Neural progenitor cell (in vitro differentiated cells): ENCODE measurements around the gene CALHM1. TPM values are rescaled to one million over a fixed set of nuclear protein-coding genes. Genes with fewer than 3 reads are reported as not detected.
A peak's percentile ranks its signal among the peaks of the same experiment; 100 is the strongest.
"Not testable (repeated sequence)": the region's sequence is repeated elsewhere in the genome, so short reads cannot be mapped to it uniquely, and the experiment has no call there.

Experiments used
- DNase-seq: peaks from one replicate; pipeline ENCODE4 v3.0.0-alpha.2; 2016; ENCODE audit warnings: low spot score
- H2AFZ ChIP-seq: fragments of 200-600 bp; sonication (generic); replicated peaks from 2 replicates; pipeline ENCODE4 v1.6.1; 2016; ENCODE audit warnings: antibody characterized with exemption
- H3F3A ChIP-seq: fragments of 200-600 bp; sonication (generic); 2 replicates; pipeline ENCODE4 v1.6.1; 2016; ENCODE audit warnings: antibody characterized with exemption, low read depth
- H3K27ac ChIP-seq: fragments of 200-600 bp; sonication (generic); 2 replicates; pipeline ENCODE4 v1.5.1; 2016; ENCODE audit warnings: mild to moderate bottlenecking
- H3K27me3 ChIP-seq: fragments of 200-600 bp; sonication (generic); 2 replicates; pipeline ENCODE4 v1.6.1; 2016; ENCODE audit warnings: mild to moderate bottlenecking, moderate library complexity
- H3K36me3 ChIP-seq: fragments of 200-600 bp; sonication (generic); 2 replicates; pipeline ENCODE4 v1.5.1; 2016
- H3K4me1 ChIP-seq: fragments of 200-600 bp; sonication (generic); 2 replicates; pipeline ENCODE4 v1.6.1; 2016; ENCODE audit warnings: mixed run types
- H3K4me2 ChIP-seq: fragments of 200-600 bp; sonication (generic); 2 replicates; pipeline ENCODE4 v1.6.1; 2016
- H3K4me3 ChIP-seq: fragments of 200-600 bp; sonication (generic); 2 replicates; pipeline ENCODE4 v1.5.1; 2016
- H3K79me2 ChIP-seq: fragments of 200-600 bp; sonication (generic); 2 replicates; pipeline ENCODE4 v1.6.1; 2016; ENCODE audit warnings: low read depth
- H3K9ac ChIP-seq: fragments of 200-600 bp; sonication (generic); 2 replicates; pipeline ENCODE4 v1.6.1; 2016
- H3K9me3 ChIP-seq: fragments of 200-600 bp; sonication (generic); 2 replicates; pipeline ENCODE4 v1.5.1; 2016; ENCODE audit warnings: low read depth
- H4K20me1 ChIP-seq: fragments of 200-600 bp; sonication (generic); 2 replicates; pipeline ENCODE4 v1.6.1; 2016; ENCODE audit warnings: low read depth
- H3K27ac Mint-ChIP-seq: 3 replicates; pipeline ENCODE4 v1.8.0; 2021; ENCODE audit warnings: mixed read lengths
- H3K27me3 Mint-ChIP-seq: 2 replicates; pipeline ENCODE4 v1.8.0; 2022; ENCODE audit warnings: low read depth, mild to moderate bottlenecking, inconsistent platforms, moderate library complexity, mixed read lengths; ENCODE audit not compliant: insufficient read depth
- H3K36me3 Mint-ChIP-seq: 3 replicates; pipeline ENCODE4 v1.8.0; 2021; ENCODE audit warnings: mixed read lengths
- H3K4me1 Mint-ChIP-seq: 3 replicates; pipeline ENCODE4 v1.8.0; 2021; ENCODE audit warnings: mixed read lengths
- H3K4me3 Mint-ChIP-seq: 3 replicates; pipeline ENCODE4 v1.8.0; 2021; ENCODE audit warnings: mild to moderate bottlenecking, moderate library complexity, mixed read lengths
- H3K9me3 Mint-ChIP-seq: 3 replicates; pipeline ENCODE4 v1.8.0; 2020; ENCODE audit warnings: mixed read lengths
- EZH2 ChIP-seq: fragments of 200-600 bp; sonication (generic); IDR thresholded peaks from 2 replicates; pipeline ENCODE4 v1.6.1; 2017; ENCODE audit warnings: antibody characterized with exemption, mild to moderate bottlenecking, moderate library complexity
- EZH2phosphoT487 ChIP-seq: fragments of 200-600 bp; sonication (generic); IDR thresholded peaks from 2 replicates; pipeline ENCODE4 v1.6.1; 2017; ENCODE audit warnings: antibody characterized with exemption
- total RNA-seq: library from RNA; depleted of rRNA; stranded (reverse); fragments of >200 nt; gene quantifications from 2 replicates; pipeline ENCODE4 v1.2.3, GENCODE V29; 2015; ENCODE audit warnings: low replicate concordance
- TF ChIP-seq, protein P1 (sequence below): fragments of 200-600 bp; sonication (generic); IDR thresholded peaks from 2 replicates; pipeline ENCODE4 v1.5.1; 2017; ENCODE audit warnings: antibody characterized with exemption, mild to moderate bottlenecking

CALHM1 gene
- total RNA-seq, 1 donor from 2014 or later, result not detected

DNA sequence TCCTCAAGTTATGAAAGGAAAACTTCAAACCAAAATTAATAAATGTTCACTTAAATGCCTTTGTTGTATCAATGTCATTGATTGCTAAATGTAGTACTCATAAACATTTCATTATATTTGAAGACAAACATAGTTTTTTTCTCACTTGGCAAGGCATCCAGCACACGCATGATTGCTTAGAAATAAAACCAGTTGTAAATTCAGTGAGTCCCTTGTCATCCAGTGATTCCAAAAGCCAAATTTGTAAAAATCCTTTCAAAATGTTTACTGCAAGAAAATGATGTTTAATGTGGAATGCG lies 28.7 kb upstream of the CALHM1 start:
- H4K20me1 ChIP-seq, result no peaks in the 10 kb centered on the region
- no peak overlapping the region for H3K4me3 ChIP-seq
- Mint-ChIP-seq H3K9me3 (no peaks in the 10 kb centered on the region), H3K4me1 (peaks cover 11% of the 10 kb centered on the region), H3K36me3 (no peaks in the 10 kb centered on the region), H3K4me3 (no peak overlapping the region), H3K27ac (no peak overlapping the region), H3K27me3 (peaks cover 12% of the 10 kb centered on the region)
- H3K27me3 ChIP-seq, result peaks cover 10% of the 10 kb centered on the region
- H3K4me1 ChIP-seq, result no peaks in the 10 kb centered on the region
- H3K4me2 ChIP-seq, result no peak overlapping the region
- H3K9me3 ChIP-seq, result no peaks in the 10 kb centered on the region
- H3F3A ChIP-seq, result no peaks in the 10 kb centered on the region
- H2AFZ ChIP-seq, result no peak overlapping the region
- DNase-seq, result no peak
- H3K36me3 ChIP-seq, result no peaks in the 10 kb centered on the region
- H3K9ac ChIP-seq, result no peak overlapping the region
- TF ChIP-seq, protein P1, sequence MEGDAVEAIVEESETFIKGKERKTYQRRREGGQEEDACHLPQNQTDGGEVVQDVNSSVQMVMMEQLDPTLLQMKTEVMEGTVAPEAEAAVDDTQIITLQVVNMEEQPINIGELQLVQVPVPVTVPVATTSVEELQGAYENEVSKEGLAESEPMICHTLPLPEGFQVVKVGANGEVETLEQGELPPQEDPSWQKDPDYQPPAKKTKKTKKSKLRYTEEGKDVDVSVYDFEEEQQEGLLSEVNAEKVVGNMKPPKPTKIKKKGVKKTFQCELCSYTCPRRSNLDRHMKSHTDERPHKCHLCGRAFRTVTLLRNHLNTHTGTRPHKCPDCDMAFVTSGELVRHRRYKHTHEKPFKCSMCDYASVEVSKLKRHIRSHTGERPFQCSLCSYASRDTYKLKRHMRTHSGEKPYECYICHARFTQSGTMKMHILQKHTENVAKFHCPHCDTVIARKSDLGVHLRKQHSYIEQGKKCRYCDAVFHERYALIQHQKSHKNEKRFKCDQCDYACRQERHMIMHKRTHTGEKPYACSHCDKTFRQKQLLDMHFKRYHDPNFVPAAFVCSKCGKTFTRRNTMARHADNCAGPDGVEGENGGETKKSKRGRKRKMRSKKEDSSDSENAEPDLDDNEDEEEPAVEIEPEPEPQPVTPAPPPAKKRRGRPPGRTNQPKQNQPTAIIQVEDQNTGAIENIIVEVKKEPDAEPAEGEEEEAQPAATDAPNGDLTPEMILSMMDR, result no peak
- no peak for TF ChIP-seq EZH2
- H3K27ac ChIP-seq, result no peak overlapping the region
- H3K79me2 ChIP-seq, result no peaks in the 10 kb centered on the region

- not testable (repeated sequence) for H3K36me3 ChIP-seq, H3K27me3 ChIP-seq, H3K27me3 Mint-ChIP-seq, H4K20me1 ChIP-seq, H3K27ac ChIP-seq, H2AFZ ChIP-seq, H3F3A ChIP-seq, DNase-seq, H3K4me3 Mint-ChIP-seq, H3K9ac ChIP-seq, H3K27ac Mint-ChIP-seq, H3K4me1 ChIP-seq, H3K4me3 ChIP-seq, H3K4me2 ChIP-seq, H3K9me3 Mint-ChIP-seq, H3K9me3 ChIP-seq, H3K36me3 Mint-ChIP-seq, H3K4me1 Mint-ChIP-seq, H3K79me2 ChIP-seq
Observed at GRCh38 chr10:103486635-103487409, 28.1 kb upstream of the CALHM1 start.

- peak; percentile 71 for DNase-seq
- H3K9ac ChIP-seq, result no peak overlapping the region
- H2AFZ ChIP-seq, result no peak overlapping the region
- no peaks in the 10 kb centered on the region for H3K36me3 Mint-ChIP-seq
- H3K4me3 Mint-ChIP-seq, result no peak overlapping the region
- no peaks in the 10 kb centered on the region for H3K36me3 ChIP-seq
- peaks cover 9% of the 10 kb centered on the region for H3K4me1 Mint-ChIP-seq
- H3K79me2 ChIP-seq, result no peaks in the 10 kb centered on the region
- TF ChIP-seq, protein P1, result peak; percentile 64
- no peak for TF ChIP-seq EZH2
- no peaks in the 10 kb centered on the region for H3F3A ChIP-seq
- H4K20me1 ChIP-seq, result no peaks in the 10 kb centered on the region
- H3K27ac Mint-ChIP-seq, result no peak overlapping the region
- H3K27me3 Mint-ChIP-seq, result peaks cover 3% of the 10 kb centered on the region
- no peaks in the 10 kb centered on the region for H3K27me3 ChIP-seq
- no peak overlapping the region for H3K4me2 ChIP-seq
- H3K9me3 ChIP-seq, result no peaks in the 10 kb centered on the region
- H3K27ac ChIP-seq, result no peak overlapping the region
- H3K4me1 ChIP-seq, result peaks cover under 1% of the 10 kb centered on the region
- no peaks in the 10 kb centered on the region for H3K9me3 Mint-ChIP-seq
- no peak overlapping the region for H3K4me3 ChIP-seq
Observed at GRCh38 chr10:103481974-103482531, 23.4 kb upstream of the CALHM1 start.

DNA sequence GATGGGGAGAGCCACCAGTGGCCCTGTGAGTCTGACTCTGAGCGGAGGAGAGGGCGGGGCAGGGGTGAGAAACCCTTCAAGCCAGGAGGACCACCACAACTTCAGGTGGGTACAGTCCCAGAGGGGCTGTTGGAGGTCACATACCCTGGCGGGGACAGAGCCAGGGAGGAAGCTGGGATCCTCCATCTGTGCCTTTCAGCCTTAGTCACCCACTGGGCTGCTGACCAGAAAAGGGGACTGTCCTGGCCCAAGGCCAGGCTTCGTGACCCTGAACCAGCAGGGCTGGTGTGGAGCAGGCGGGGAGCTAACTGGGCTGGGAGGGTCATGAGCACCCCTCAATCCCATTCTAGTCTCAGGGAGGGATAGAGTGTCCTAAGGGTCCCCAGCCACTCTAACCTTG lies 21.8 kb upstream of the CALHM1 start:
- H3K4me1 ChIP-seq, result peaks cover 7% of the 10 kb centered on the region
- Mint-ChIP-seq H3K4me1 (peaks cover 9% of the 10 kb centered on the region), H3K36me3 (no peaks in the 10 kb centered on the region), H3K9me3 (no peaks in the 10 kb centered on the region), H3K27me3 (peaks cover 1% of the 10 kb centered on the region), H3K27ac (no peak overlapping the region), H3K4me3 (no peak overlapping the region)
- no peaks in the 10 kb centered on the region for H4K20me1 ChIP-seq
- no peak for DNase-seq
- peaks cover 2% of the 10 kb centered on the region for H3F3A ChIP-seq
- H3K27me3 ChIP-seq, result no peaks in the 10 kb centered on the region
- no peak overlapping the region for H3K4me3 ChIP-seq
- H3K9me3 ChIP-seq, result no peaks in the 10 kb centered on the region
- H3K4me2 ChIP-seq, result no peak overlapping the region
- H3K36me3 ChIP-seq, result no peaks in the 10 kb centered on the region
- no peaks in the 10 kb centered on the region for H3K79me2 ChIP-seq
- TF ChIP-seq EZH2 (no peak), EZH2phosphoT487 (no peak)
- TF ChIP-seq, protein P1, result no peak
- H2AFZ ChIP-seq, result no peak overlapping the region
- no peak overlapping the region for H3K27ac ChIP-seq
- no peak overlapping the region for H3K9ac ChIP-seq
